Aorta (tissue), 5 donors: ENCODE measurements around the gene SPAG9. TPM values are rescaled to one million over a fixed set of nuclear protein-coding genes. Genes with fewer than 3 reads are reported as not detected.

ENCODE experiments used
- ATAC-seq: fragments of 200-7000 bp; cut with Tn5 transposase; one replicate; pipeline ENCODE4 v1.9.1; 2022; ENCODE audit warnings: moderate library complexity; ENCODE audit not compliant: low FRiP score
- DNase-seq, 2 donors: peaks; one replicate each; pipeline ENCODE4 v3.0.0-alpha.2; 2020
- H3K27ac ChIP-seq, 2 donors: one replicate each; pipeline ENCODE4 v1.5.1; 2013; ENCODE audit warnings: low read length in 2 of 2, mild to moderate bottlenecking in 2 of 2, moderate library complexity in 2 of 2, control low read depth in 1 of 2, inconsistent platforms in 1 of 2, low read depth in 1 of 2
- H3K27me3 ChIP-seq, 2 donors: one replicate each; pipeline ENCODE4 v1.6.1; 2013; ENCODE audit warnings: control low read depth in 1 of 2, low read length in 1 of 2, mild to moderate bottlenecking in 1 of 2, moderate library complexity in 1 of 2; ENCODE audit not compliant: insufficient read depth in 2 of 2, control insufficient read depth in 1 of 2
- H3K36me3 ChIP-seq, 2 donors: one replicate each; pipeline ENCODE4 v1.6.1; 2013; ENCODE audit warnings: control low read depth in 1 of 2, low read length in 1 of 2, mild to moderate bottlenecking in 1 of 2; ENCODE audit not compliant: insufficient read depth in 2 of 2, control insufficient read depth in 1 of 2
- H3K4me1 ChIP-seq, 2 donors: one replicate each; pipeline ENCODE4 v1.6.1; 2013; ENCODE audit warnings: low read length in 2 of 2, control low read depth in 1 of 2, mild to moderate bottlenecking in 1 of 2, moderate library complexity in 1 of 2; ENCODE audit not compliant: insufficient read depth in 2 of 2, control insufficient read depth in 1 of 2
- H3K4me3 ChIP-seq, 2 donors: one replicate each; pipeline ENCODE4 v1.5.1; 2013; ENCODE audit warnings: low read length in 2 of 2, control low read depth in 1 of 2, mild to moderate bottlenecking in 1 of 2
- H3K9me3 ChIP-seq: one replicate; pipeline ENCODE4 v1.6.1; 2013; ENCODE audit warnings: mild to moderate bottlenecking, low read length; ENCODE audit not compliant: control insufficient read depth
- WGBS, 2 donors: extraction: QIAGEN DNeasy Blood & Tissue Kit; methylation state at CpG; one replicate each; pipeline ENCODE4 v1.1.7; 2013; 5-methylcytosine and 5-hydroxymethylcytosine counted together
- intact Hi-C, 2 donors: fragments of 100-400 bp; cut with DNase I; formaldehyde crosslinking; loops; one replicate each; pipeline versions ENCODE4 v1.14.2 to v1.15.0; 2022
- polyA plus RNA-seq, 2 donors: library from polyadenylated mRNA; stranded (reverse); fragments of 200-250 nt; gene quantifications; one replicate each; pipeline ENCODE4 v1.2.3, GENCODE V29; 2013
- total RNA-seq, 2 donors: library from RNA; stranded (reverse); fragmentation: NEBNext Ultra II Directional; extraction: Animal tissue kit (Norgen Biotek cat#: 25700); gene quantifications; one replicate each; pipeline ENCODE4 v1.2.1, GENCODE V29; 2021
- donor health status: healthy with polysubstance abuse.
- donor health status: Bipolar disorder and iron deficiency.
- donor health status: DM: no; HTN: no; CAD: no.
- donor health status: DM: no; HTN: no; CAD: no.
- donor health status: DM: yes; HTN: yes; CAD: no.

SPAG9 gene
- total and polyA plus RNA-seq, 4 donors: 20.7 to 151 (median 85.6) TPM

DNA sequence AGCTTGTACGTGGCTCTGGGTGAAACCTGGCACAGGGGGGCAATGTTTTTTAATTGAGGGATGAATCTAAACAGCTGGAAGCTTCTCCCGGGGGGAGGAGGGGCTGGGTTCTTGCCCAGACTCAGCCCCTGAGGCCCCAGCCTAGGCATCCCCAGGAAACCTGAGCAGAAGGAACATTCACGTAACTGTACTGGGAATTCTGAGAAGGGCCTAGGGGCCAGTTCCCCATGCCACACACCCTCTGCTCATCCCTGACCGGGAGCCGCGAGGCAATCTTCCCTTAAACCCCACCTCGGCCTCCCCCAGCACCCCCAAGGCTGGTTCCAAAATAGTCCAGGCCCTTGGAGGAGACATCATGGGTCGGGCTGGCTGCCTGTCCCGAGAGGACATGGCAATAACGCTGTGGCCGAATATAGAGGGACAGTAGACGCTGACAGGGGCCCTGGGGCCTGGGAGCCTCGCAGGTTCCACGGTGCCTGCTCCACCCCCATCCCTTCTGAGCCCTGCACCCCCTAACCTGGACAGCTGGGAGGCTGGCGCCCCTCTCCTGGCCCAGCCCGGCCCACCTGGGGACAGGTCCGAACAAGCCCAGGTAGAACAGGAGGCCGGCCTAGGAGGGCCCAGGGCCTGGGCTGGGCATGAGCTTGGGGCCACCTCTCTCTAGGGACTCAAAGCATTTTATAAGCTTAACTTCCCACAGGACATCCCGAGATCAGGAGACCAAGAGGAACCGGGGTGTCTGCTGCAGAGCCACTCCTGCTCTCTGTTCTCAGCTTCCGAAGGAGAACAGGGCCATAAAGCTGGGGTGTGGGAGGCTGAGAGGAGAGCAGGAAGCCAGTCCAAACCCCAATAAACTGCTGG lies 171.3 kb downstream of the SPAG9 start:
- no peaks in the 10 kb centered on the region for H3K9me3 ChIP-seq
- no peaks in the 10 kb centered on the region for H3K36me3 ChIP-seq
- no peaks in the 10 kb centered on the region for H3K27me3 ChIP-seq
- no peaks in the 10 kb centered on the region for H3K4me1 ChIP-seq
- H3K4me3 ChIP-seq: no peak overlapping the region
- H3K27ac ChIP-seq: peak overlapping the region in 1 of 2 donors; percentile 22
- WGBS, 2 donors: 81 to 83% methylated on average over 18 to 21 of the region's 21 CpGs
- intact Hi-C loops: loop anchor here in 1 of 2 donors (10.0 kb wide), 1 partner anchor 405 kb away; the partner anchor contains the start of gene SPATA20
- DNase-seq (peak; percentile 41 to 67), ATAC-seq (no peak)

DNA sequence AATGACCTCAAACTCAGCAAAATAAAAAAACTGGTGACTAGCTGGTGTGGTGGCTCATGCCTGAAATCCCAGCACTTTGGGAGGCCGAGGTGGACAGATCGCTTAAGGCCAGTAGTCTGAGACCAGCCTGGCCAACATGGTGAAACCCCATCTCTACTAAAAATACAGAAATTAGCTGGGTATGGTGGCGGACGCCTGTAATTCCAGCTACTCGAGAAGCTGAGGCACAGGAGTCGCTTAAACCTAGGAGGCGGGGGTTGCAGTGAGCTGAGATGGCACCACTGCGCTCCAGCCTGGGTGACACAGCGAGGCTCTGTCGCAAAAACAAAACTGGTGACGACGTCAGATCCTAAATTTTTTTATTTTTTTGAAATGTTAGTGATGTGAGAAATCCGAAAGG lies 172.0 kb downstream of the SPAG9 start:
- DNase-seq (peak; percentile 29 to 42), ATAC-seq (no peak)
- no peaks in the 10 kb centered on the region for H3K27me3 ChIP-seq
- no peaks in the 10 kb centered on the region for H3K9me3 ChIP-seq
- H3K4me3 ChIP-seq: no peak overlapping the region
- no peaks in the 10 kb centered on the region for H3K36me3 ChIP-seq
- H3K27ac ChIP-seq: no peak overlapping the region
- intact Hi-C loops: loop anchor here in 1 of 2 donors (10.0 kb wide), 1 partner anchor 404 kb away; the partner anchor contains the start of gene SPATA20
- H3K4me1 ChIP-seq: no peaks in the 10 kb centered on the region
- WGBS, 2 donors: 90 to 92% methylated on average over 13 of the region's 13 CpGs

DNA sequence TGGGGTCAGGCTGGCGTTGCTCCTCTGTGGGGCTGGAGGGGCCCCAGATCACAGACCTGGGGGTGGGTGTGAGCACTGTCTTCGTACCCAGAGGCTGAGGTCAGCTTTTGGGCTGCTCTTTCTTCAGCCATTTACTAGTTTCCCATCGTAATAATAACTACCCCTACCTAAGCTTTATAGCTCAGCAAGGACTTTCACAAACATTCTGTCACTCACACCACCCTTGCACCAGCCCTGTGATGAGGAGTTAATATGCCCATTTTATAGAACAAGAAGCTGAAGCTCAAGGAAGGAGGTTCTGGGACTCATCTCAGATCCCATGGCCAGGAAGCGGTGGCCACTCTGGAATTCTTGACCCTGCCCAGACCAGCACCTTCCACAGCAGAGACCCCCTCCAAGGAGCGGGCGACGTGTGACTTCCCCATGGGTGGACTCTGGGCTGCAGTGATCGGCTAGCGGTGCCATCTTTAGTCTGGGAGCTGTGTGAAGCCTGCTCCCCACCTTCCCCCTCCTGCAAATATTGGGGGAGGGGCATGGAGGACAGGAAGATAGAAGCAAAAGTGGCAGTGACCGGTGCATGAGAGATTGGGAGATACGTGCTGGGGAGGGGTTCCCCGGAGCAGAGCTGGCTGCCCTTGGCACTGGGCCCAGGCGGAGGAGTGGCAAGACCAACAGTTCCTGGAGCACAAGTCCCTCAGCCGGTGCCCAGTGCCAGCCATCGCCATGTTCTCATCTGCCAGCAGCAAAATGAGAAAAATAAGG lies 172.7 kb downstream of the SPAG9 start:
- ATAC-seq: no peak
- Histone ChIP-seq H3K27me3 (no peaks in the 10 kb centered on the region), H3K27ac (peak overlapping the region in 1 of 2 donors; percentile 20), H3K36me3 (no peaks in the 10 kb centered on the region), H3K4me3 (no peak overlapping the region), H3K9me3 (no peaks in the 10 kb centered on the region), H3K4me1 (no peaks in the 10 kb centered on the region)
- intact Hi-C loops: loop anchor here in 1 of 2 donors (10.0 kb wide), 1 partner anchor 403 kb away; the partner anchor contains the start of gene SPATA20
- peak; percentile 75 to 84 for DNase-seq
- 51 to 53% methylated on average over 15 of the region's 15 CpGs for WGBS, 2 donors

DNA sequence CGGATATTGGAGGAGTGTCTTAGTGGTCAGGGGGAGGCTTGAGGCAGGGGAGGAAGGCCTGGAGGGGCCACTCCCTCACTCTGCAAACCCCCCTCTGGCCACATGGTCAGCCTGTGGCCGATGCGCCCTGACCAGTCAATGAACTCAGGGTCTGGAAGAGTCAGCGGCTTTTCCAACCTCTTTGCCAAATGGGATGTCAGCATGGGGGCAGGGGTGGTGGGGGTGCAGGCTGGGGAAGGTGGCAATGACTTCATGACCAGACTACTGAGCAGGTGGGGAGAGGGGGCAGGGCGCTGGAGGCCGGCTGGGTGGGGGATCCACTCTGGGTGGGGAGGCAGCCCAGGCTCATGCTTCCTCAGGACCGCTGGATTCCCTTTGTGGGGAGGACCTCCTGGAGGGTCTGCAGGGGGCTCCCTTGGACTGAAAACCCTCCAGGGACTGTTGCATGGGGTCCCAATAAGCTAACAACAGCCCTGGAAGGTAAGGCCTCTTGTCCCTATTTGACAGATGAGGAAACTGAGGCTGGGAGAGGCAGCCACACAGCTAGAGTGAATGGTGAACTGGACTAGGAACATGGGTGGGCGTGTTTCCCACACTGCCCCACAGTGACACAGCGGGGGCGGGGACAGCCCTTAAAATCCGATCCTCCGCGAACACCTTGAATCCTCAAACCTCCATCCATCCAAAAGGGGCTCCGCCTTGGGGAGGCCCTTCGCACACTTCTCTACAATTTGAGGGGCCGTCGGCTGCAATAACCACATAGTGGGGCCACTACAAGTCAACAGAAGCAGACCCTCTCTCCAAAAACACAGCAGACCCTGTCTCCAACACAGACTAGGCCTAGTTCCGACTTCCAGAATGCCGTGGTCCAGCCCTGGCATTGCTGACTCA lies 173.5 kb downstream of the SPAG9 start:
- ATAC-seq (no peak), DNase-seq (peak; percentile 42 to 64)
- no peak overlapping the region for H3K27ac ChIP-seq
- WGBS, 2 donors: 93 to 98% methylated on average over 16 to 19 of the region's 19 CpGs
- no peaks in the 10 kb centered on the region for H3K4me1 ChIP-seq
- no peaks in the 10 kb centered on the region for H3K9me3 ChIP-seq
- intact Hi-C loops: loop anchor here in 1 of 2 donors (10.0 kb wide), 1 partner anchor 402 kb away; the partner anchor contains the start of gene SPATA20
- no peaks in the 10 kb centered on the region for H3K36me3 ChIP-seq
- H3K4me3 ChIP-seq: no peak overlapping the region
- no peaks in the 10 kb centered on the region for H3K27me3 ChIP-seq

DNA sequence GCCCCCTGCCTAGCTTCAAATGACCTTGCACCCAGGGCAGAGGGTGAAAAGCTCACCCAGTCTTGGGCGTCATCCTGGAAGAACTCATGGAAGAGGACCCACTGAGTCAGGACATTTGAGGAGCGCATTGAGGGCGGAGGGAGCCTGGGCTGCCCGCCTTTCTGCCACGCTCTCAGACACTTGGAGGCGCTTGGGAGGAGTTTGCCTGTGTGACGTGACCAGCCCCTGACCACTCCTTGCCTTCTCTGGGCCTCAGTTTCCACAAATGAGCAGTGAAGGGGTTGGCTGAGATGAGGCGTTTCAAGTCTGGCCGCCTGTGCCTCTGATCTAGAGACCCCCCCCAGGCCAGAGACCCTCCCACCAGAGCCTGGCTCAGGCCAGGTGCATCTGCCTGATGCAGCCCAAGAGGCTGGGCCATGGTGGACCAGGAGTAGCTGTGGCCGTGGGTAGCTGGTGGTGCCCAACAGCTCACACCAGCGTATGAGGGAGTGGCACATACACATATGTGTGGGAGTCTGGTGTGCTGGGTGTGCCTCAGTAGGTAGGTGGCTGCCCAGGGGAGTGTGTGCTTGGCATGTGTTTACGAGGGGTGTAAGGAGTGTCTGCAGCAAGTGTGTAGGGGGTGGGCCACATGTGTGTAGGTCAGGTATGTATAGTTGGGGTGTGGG lies 174.3 kb downstream of the SPAG9 start:
- H3K4me3 ChIP-seq: no peak overlapping the region
- no peaks in the 10 kb centered on the region for H3K4me1 ChIP-seq
- no peak for ATAC-seq
- no peak overlapping the region for H3K27ac ChIP-seq
- 96 to 97% methylated on average over 12 of the region's 12 CpGs for whole genome bisulfite sequencing, 2 donors
- intact Hi-C loops: loop anchor here in 1 of 2 donors (10.0 kb wide), 1 partner anchor 402 kb away; the partner anchor contains the start of gene SPATA20
- H3K27me3 ChIP-seq: no peaks in the 10 kb centered on the region
- peak; percentile 33 to 67 for DNase-seq
- H3K9me3 ChIP-seq: no peaks in the 10 kb centered on the region
- no peaks in the 10 kb centered on the region for H3K36me3 ChIP-seq

- Histone ChIP-seq H3K27ac (no peak overlapping the region), H3K36me3 (no peaks in the 10 kb centered on the region), H3K4me1 (no peaks in the 10 kb centered on the region), H3K27me3 (no peaks in the 10 kb centered on the region), H3K4me3 (no peak overlapping the region), H3K9me3 (no peaks in the 10 kb centered on the region)
- peak in 1 of 2 donors; percentile 9 for DNase-seq
- ATAC-seq: no peak
- intact Hi-C loops: loop anchor here in 1 of 2 donors (10.0 kb wide), 1 partner anchor 401 kb away; the partner anchor contains the start of gene SPATA20
- whole genome bisulfite sequencing, 2 donors: 94 to 96% methylated on average over 3 of the region's 3 CpGs
Measured at GRCh38 chr17:50945779-50946222, 174.9 kb downstream of the SPAG9 start.

GRCh38 chr17:50944902-50945720 lies 175.6 kb downstream of the SPAG9 start:
- intact Hi-C loops: loop anchor here in 1 of 2 donors (10.0 kb wide), 1 partner anchor 400 kb away; the partner anchor contains the start of gene SPATA20
- WGBS, 2 donors: 81 to 84% methylated on average over 18 of the region's 18 CpGs
- ATAC-seq: no peak
- Histone ChIP-seq H3K36me3 (no peaks in the 10 kb centered on the region), H3K9me3 (no peaks in the 10 kb centered on the region), H3K27ac (no peak overlapping the region), H3K4me1 (no peaks in the 10 kb centered on the region), H3K27me3 (no peaks in the 10 kb centered on the region), H3K4me3 (no peak overlapping the region)
- peak in 1 of 2 donors; percentile 4 for DNase-seq
